Panc1 (cell line): ENCODE measurements around the gene SLC9A5. TPM values are rescaled to one million over a fixed set of nuclear protein-coding genes. Genes with fewer than 3 reads are reported as not detected.

Experiments used
- ATAC-seq: fragments of 200-7000 bp; cut with Tn5 transposase; 2 replicates; pipeline ENCODE4 v1.9.1; 2020; ENCODE audit warnings: mild to moderate bottlenecking, moderate library complexity
- BruUV-seq: library from RNA; stranded (reverse); fragments of 400-500 nt; replicated peaks from 2 replicates; lab custom pipeline; 2021; lab: Mats Ljungman, UMichigan
- CTCF ChIA-PET: fragments of 300-600 bp; sonication (Branson Sonifier 250); formaldehyde crosslinking; loops from one replicate; lab custom pipeline; 2022; ENCODE audit warnings: antibody characterized with exemption; lab: Charles Lee
- POLR2A ChIA-PET: fragments of 300-600 bp; sonication (Branson Sonifier 250); formaldehyde crosslinking; loops from one replicate; lab custom pipeline; 2022; ENCODE audit warnings: antibody characterized with exemption; lab: Charles Lee
- DNase-seq: peaks from one replicate; pipeline ENCODE4 v3.0.0-alpha.2; 2010; ENCODE audit warnings: low read depth, low spot score
- H3K27ac ChIP-seq: 2 replicates; pipeline ENCODE4 v1.5.1; 2011; ENCODE audit warnings: mild to moderate bottlenecking, low read length, inconsistent platforms
- H3K27me3 ChIP-seq: fragments of 200-500 bp; sonication (Bioruptor generic); 2 replicates; pipeline ENCODE4 v1.6.0; 2014; ENCODE audit warnings: low read length, inconsistent platforms; ENCODE audit not compliant: control insufficient read depth, insufficient read depth
- H3K36me3 ChIP-seq: fragments of 200-500 bp; sonication (Bioruptor generic); 2 replicates; pipeline ENCODE4 v1.5.1; 2014; ENCODE audit warnings: inconsistent platforms, mild to moderate bottlenecking, low read length, moderate library complexity; ENCODE audit not compliant: control insufficient read depth, insufficient read depth
- H3K4me1 ChIP-seq: 2 replicates; pipeline ENCODE4 v1.5.1; 2011; ENCODE audit warnings: inconsistent platforms, mild to moderate bottlenecking, low read length, moderate library complexity; ENCODE audit not compliant: control insufficient read depth, insufficient read depth
- H3K4me3 ChIP-seq, 2 experiments: 2 replicates each; pipeline ENCODE4 v1.5.1; 2011 to 2012; ENCODE audit warnings: low read depth in 2 of 2, low read length in 2 of 2, mild to moderate bottlenecking in 2 of 2, inconsistent platforms in 1 of 2, moderate library complexity in 1 of 2
- H3K9me3 ChIP-seq: fragments of 200-500 bp; sonication (Bioruptor generic); 2 replicates; pipeline ENCODE4 v1.5.1; 2014; ENCODE audit warnings: low read depth, mild to moderate bottlenecking, inconsistent platforms, low read length, moderate library complexity; ENCODE audit not compliant: control insufficient read depth, insufficient read depth
- POLR2AphosphoS5 ChIP-seq: IDR thresholded peaks from 2 replicates; pipeline ENCODE4 v1.6.1; 2012; ENCODE audit warnings: mild to moderate bottlenecking, low read depth, low read length, moderate library complexity
- SIN3A ChIP-seq: IDR thresholded peaks from 2 replicates; pipeline ENCODE4 v1.6.1; 2012; ENCODE audit warnings: low read depth, mild to moderate bottlenecking, low read length, moderate library complexity, borderline replicate concordance; ENCODE audit not compliant: insufficient read depth
- TCF7L2 ChIP-seq: IDR thresholded peaks from 2 replicates; pipeline ENCODE4 v1.6.1; 2011; ENCODE audit warnings: mild to moderate bottlenecking, low read depth, low read length, inconsistent platforms
- in situ Hi-C: cut with HindIII; loops from 2 replicates; pipeline ENCODE4 v1.10.0; 2016; ENCODE audit warnings: low sequenced_read_pairs, low pct_unique_long_range_greater_than_20kb
- intact Hi-C: fragments of 100-400 bp; cut with micrococcal nuclease; formaldehyde crosslinking; loops from one replicate; pipeline ENCODE4 v1.10.0; 2022; ENCODE audit not compliant: unreplicated experiment
- total RNA-seq: library from RNA; stranded (reverse); gene quantifications from one replicate; pipeline ENCODE4 v1.2.1, GENCODE V29; 2021; ENCODE audit not compliant: unreplicated experiment
- TF ChIP-seq, protein P1 (sequence below), 2 experiments: IDR thresholded peaks; 2 replicates each; pipeline ENCODE4 v1.6.1; 2011 to 2012; ENCODE audit warnings: low read depth in 2 of 2, control low read depth in 1 of 2, low read length in 1 of 2, mild to moderate bottlenecking in 1 of 2, moderate library complexity in 1 of 2; ENCODE audit not compliant: insufficient read depth in 1 of 2
- TF ChIP-seq, protein P2 (sequence below): fragments of 450-650 bp; IDR thresholded peaks from 2 replicates; pipeline ENCODE4 v1.5.1; 2017; ENCODE audit warnings: mild to moderate bottlenecking

The SLC9A5 gene
- total RNA-seq, 1 experiment from 2014 or later, result 1.7 TPM

DNA sequence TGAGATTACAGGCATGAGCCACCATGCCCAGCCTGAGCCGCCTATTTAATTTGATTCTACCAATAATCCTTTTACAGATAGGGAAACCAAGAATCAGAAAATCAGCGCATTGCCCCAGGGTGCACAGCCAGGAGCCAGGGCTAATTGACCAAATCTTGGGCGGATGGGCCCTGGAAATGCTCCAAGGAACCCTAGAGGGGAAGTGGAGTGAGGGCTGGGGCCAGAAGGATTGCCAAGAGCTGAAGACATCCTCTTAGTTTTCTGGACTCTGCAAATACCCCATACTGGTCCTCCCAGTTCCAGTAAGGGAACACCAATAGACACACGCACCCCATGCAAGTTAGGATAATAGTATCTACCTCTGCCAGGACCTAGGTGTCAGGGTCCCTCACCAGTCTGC, 5.3 kb upstream of the SLC9A5 start:
- ATAC-seq (no peak), DNase-seq (no peak)
- no peaks in the 10 kb centered on the region; the same call in 1 of the 2 replicates for H3K36me3 ChIP-seq
- no peaks in the 10 kb centered on the region for H3K27me3 ChIP-seq
- POLR2A ChIA-PET, result no interaction called here
- peaks cover 12% of the 10 kb centered on the region for H3K4me1 ChIP-seq
- H3K9me3 ChIP-seq, result no peaks in the 10 kb centered on the region
- BruUV-seq, result no TSS peak
- intact Hi-C loops (no loop called here), in situ Hi-C loops (no loop called here)
- no peak overlapping the region for H3K27ac ChIP-seq
- no peak overlapping the region for H3K4me3 ChIP-seq
- CTCF ChIA-PET, result no interaction called here
- no peak for TF ChIP-seq SIN3A
- TF ChIP-seq, protein P1, sequence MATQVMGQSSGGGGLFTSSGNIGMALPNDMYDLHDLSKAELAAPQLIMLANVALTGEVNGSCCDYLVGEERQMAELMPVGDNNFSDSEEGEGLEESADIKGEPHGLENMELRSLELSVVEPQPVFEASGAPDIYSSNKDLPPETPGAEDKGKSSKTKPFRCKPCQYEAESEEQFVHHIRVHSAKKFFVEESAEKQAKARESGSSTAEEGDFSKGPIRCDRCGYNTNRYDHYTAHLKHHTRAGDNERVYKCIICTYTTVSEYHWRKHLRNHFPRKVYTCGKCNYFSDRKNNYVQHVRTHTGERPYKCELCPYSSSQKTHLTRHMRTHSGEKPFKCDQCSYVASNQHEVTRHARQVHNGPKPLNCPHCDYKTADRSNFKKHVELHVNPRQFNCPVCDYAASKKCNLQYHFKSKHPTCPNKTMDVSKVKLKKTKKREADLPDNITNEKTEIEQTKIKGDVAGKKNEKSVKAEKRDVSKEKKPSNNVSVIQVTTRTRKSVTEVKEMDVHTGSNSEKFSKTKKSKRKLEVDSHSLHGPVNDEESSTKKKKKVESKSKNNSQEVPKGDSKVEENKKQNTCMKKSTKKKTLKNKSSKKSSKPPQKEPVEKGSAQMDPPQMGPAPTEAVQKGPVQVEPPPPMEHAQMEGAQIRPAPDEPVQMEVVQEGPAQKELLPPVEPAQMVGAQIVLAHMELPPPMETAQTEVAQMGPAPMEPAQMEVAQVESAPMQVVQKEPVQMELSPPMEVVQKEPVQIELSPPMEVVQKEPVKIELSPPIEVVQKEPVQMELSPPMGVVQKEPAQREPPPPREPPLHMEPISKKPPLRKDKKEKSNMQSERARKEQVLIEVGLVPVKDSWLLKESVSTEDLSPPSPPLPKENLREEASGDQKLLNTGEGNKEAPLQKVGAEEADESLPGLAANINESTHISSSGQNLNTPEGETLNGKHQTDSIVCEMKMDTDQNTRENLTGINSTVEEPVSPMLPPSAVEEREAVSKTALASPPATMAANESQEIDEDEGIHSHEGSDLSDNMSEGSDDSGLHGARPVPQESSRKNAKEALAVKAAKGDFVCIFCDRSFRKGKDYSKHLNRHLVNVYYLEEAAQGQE (IDR thresholded peaks at IDR 0.05; ENCODE audit: insufficient read depth in 1 of 2, low read depth in 2 of 2, low read length in 1 of 2), result no peak
- TF ChIP-seq TCF7L2, result no peak
- TF ChIP-seq, protein P2, sequence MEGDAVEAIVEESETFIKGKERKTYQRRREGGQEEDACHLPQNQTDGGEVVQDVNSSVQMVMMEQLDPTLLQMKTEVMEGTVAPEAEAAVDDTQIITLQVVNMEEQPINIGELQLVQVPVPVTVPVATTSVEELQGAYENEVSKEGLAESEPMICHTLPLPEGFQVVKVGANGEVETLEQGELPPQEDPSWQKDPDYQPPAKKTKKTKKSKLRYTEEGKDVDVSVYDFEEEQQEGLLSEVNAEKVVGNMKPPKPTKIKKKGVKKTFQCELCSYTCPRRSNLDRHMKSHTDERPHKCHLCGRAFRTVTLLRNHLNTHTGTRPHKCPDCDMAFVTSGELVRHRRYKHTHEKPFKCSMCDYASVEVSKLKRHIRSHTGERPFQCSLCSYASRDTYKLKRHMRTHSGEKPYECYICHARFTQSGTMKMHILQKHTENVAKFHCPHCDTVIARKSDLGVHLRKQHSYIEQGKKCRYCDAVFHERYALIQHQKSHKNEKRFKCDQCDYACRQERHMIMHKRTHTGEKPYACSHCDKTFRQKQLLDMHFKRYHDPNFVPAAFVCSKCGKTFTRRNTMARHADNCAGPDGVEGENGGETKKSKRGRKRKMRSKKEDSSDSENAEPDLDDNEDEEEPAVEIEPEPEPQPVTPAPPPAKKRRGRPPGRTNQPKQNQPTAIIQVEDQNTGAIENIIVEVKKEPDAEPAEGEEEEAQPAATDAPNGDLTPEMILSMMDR, result no peak
- no peak for TF ChIP-seq POLR2AphosphoS5

DNA sequence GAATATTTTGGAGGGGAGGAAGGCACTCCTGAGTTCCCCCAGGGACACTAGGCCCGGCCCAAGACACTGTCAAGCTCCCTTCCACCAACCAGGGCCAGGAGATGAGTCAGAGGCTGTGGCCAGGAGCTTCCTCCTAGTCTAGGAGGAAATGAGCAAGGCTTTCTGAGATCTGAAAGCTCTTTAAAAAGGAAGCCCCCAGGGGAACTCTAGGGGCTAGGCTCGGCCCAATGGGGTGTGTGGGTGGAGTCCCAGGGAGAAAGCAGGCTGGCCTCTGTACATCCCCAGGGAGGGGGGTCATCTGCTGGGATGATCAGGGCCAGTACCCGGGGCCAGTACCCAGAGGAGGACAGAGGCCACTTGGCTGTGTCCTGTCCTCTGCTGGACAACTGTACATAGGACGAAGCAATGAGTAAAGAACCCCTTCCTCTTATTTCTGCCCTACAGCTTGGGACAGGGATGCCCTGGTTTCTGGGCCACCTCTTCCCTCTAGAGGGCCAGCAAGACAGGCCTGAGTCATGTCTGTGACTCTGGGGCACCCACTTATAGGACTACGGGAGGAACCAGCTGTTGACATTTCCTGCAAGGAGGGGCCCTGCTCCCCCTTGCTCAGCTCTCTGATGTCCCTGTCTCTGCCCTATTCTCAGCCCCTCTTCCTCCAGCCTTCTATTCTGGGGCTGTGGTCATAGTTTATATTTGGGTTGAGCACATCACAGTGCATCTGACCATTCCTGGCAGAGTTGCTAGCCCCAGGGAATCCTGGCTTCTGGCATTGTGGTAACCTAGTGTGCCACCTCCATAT, 4.2 kb upstream of the SLC9A5 start:
- DNase-seq (no peak), ATAC-seq (no peak)
- H3K27me3 ChIP-seq, result no peaks in the 10 kb centered on the region
- intact Hi-C loops, result no loop called here
- in situ Hi-C loops, result no loop called here
- TF ChIP-seq, protein P2, result no peak
- TF ChIP-seq SIN3A (no peak), POLR2AphosphoS5 (no peak), TCF7L2 (no peak)
- TF ChIP-seq, protein P1 (IDR thresholded peaks at IDR 0.05; ENCODE audit: insufficient read depth in 1 of 2, low read depth in 2 of 2, low read length in 1 of 2), result no peak
- H3K9me3 ChIP-seq, result no peaks in the 10 kb centered on the region
- ChIA-PET POLR2A (no interaction called here), CTCF (no interaction called here)
- H3K4me3 ChIP-seq, result no peak overlapping the region
- no peaks in the 10 kb centered on the region; the same call in 1 of the 2 replicates for H3K36me3 ChIP-seq
- no TSS peak for BruUV-seq
- no peak overlapping the region for H3K27ac ChIP-seq
- peaks cover 12% of the 10 kb centered on the region for H3K4me1 ChIP-seq
